NB4 (cell line): Measurements from ENCODE around the gene SMARCE1.

Experiments
- MYC ChIP-seq: IDR thresholded peaks from 2 replicates; pipeline ENCODE4 v1.6.1; 2011; ENCODE audit warnings: low read depth, low read length
- POLR2A ChIP-seq: IDR thresholded peaks from 2 replicates; pipeline ENCODE4 v1.6.1; 2011; ENCODE audit warnings: mild to moderate bottlenecking; ENCODE audit not compliant: insufficient read length; ENCODE audit errors: extremely low read depth
- TF ChIP-seq, protein P1 (sequence below): IDR thresholded peaks from one replicate; pipeline ENCODE4 v1.5.1; 2012; ENCODE audit warnings: low read depth, low read length
- TF ChIP-seq, protein P2 (sequence below): IDR thresholded peaks from 2 replicates; pipeline ENCODE4 v1.6.1; 2011; ENCODE audit warnings: low read depth, low read length

DNA sequence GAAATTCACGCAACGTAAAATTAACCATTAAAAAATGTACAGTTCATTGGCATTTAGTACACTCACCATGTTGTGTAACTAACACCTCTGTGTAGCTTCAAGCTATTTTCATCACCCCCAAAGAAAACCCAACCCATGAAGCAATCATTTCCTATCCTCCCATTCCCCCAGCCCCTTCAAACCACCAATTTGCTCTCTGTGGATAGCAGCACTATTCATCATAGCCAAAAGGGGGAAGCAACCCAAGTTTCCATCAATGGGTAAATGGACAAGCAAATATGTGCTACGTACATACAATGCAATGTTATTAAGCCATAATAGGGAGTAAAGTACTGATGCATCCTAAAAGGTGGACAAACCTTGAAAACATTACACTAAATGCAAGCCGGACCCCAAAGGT is 28.3 kb upstream of the SMARCE1 start:
- no peak for TF ChIP-seq POLR2A
- TF ChIP-seq, protein P1, sequence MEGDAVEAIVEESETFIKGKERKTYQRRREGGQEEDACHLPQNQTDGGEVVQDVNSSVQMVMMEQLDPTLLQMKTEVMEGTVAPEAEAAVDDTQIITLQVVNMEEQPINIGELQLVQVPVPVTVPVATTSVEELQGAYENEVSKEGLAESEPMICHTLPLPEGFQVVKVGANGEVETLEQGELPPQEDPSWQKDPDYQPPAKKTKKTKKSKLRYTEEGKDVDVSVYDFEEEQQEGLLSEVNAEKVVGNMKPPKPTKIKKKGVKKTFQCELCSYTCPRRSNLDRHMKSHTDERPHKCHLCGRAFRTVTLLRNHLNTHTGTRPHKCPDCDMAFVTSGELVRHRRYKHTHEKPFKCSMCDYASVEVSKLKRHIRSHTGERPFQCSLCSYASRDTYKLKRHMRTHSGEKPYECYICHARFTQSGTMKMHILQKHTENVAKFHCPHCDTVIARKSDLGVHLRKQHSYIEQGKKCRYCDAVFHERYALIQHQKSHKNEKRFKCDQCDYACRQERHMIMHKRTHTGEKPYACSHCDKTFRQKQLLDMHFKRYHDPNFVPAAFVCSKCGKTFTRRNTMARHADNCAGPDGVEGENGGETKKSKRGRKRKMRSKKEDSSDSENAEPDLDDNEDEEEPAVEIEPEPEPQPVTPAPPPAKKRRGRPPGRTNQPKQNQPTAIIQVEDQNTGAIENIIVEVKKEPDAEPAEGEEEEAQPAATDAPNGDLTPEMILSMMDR = peak; percentile 50
- TF ChIP-seq MYC = no peak
- TF ChIP-seq, protein P2, sequence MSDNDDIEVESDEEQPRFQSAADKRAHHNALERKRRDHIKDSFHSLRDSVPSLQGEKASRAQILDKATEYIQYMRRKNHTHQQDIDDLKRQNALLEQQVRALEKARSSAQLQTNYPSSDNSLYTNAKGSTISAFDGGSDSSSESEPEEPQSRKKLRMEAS = no peak
